Kidney (tissue), 14 donors: ENCODE measurements around the gene IST1. TPM values are rescaled to one million over a fixed set of nuclear protein-coding genes. Genes with fewer than 3 reads are reported as not detected.

Experiments used
- DNase-seq, 5 donors: peaks; one replicate each; pipeline ENCODE4 v3.0.0-alpha.2; 2013 to 2020
- FAIRE-seq: peaks from 2 replicates; lab custom pipeline; 2012; peaks lifted over from hg19 to GRCh38; lab: Jason Lieb, UNC
- H3K27ac ChIP-seq, 2 donors: one replicate each; pipeline ENCODE4 v1.7.0; 2013; ENCODE audit warnings: low read depth in 2 of 2, low read length in 2 of 2, inconsistent platforms in 1 of 2
- H3K27me3 ChIP-seq: one replicate; pipeline ENCODE4 v1.7.1; 2013; ENCODE audit warnings: low read length, inconsistent platforms; ENCODE audit not compliant: control insufficient read depth, insufficient read depth
- H3K36me3 ChIP-seq, 3 donors: one replicate each; pipeline versions ENCODE4 v1.7.0 to v1.7.1; 2013; ENCODE audit warnings: low read length in 3 of 3, control low read depth in 1 of 3, inconsistent platforms in 1 of 3; ENCODE audit not compliant: insufficient read depth in 3 of 3, control insufficient read depth in 2 of 3
- H3K4me1 ChIP-seq, 3 donors: one replicate each; pipeline versions ENCODE4 v1.7.0 to v1.7.1; 2013; ENCODE audit warnings: low read length in 3 of 3, inconsistent platforms in 1 of 3, low read depth in 1 of 3; ENCODE audit not compliant: control insufficient read depth in 2 of 3, insufficient read depth in 2 of 3
- H3K4me3 ChIP-seq, 3 donors: one replicate each; pipeline versions ENCODE4 v1.7.0 to v1.8.1; 2013; ENCODE audit warnings: low read length in 3 of 3, control low read depth in 1 of 3, inconsistent platforms in 1 of 3
- H3K9ac ChIP-seq, 3 donors: one replicate each; pipeline versions ENCODE4 v1.7.0 to v1.7.1; 2013; ENCODE audit warnings: low read length in 3 of 3, control low read depth in 1 of 3, inconsistent platforms in 1 of 3
- H3K9me3 ChIP-seq, 3 donors: one replicate each; pipeline versions ENCODE4 v1.7.0 to v1.7.1; 2013; ENCODE audit warnings: low read length in 3 of 3, control low read depth in 1 of 3, inconsistent platforms in 1 of 3; ENCODE audit not compliant: control insufficient read depth in 2 of 3, insufficient read depth in 1 of 3
- intact Hi-C: fragments of 100-400 bp; cut with DNase I; formaldehyde crosslinking; loops from one replicate; pipeline ENCODE4 v1.11.1; 2022
- polyA plus RNA-seq: library from polyadenylated mRNA; stranded (reverse); fragments of 350-450 nt; fragmentation: Illumina TruSeq; extraction: RNeasy Lipid Tissue Mini Kit (QIAGEN cat#74804); gene quantifications from one replicate; pipeline ENCODE4 v1.2.3, GENCODE V29; 2014; ENCODE audit warnings: low read depth, low replicate concordance; ENCODE audit not compliant: insufficient read depth
- total RNA-seq: library from RNA; stranded (reverse); fragmentation: NEBNext Ultra II Directional; extraction: Animal tissue kit (Norgen Biotek cat#: 25700); gene quantifications from one replicate; pipeline ENCODE4 v1.2.1, GENCODE V29; 2021
- TF ChIP-seq, protein P1 (sequence below): IDR thresholded peaks from 3 replicates; pipeline ENCODE4 v1.5.1; 2012; ENCODE audit warnings: mild to moderate bottlenecking, moderate library complexity, borderline replicate concordance; ENCODE audit not compliant: insufficient read depth; ENCODE audit errors: extremely low read depth
- donor health status: control.
- donor health status: control.
- donor health status: control.
- donor health status: control.
- donor health status: control.
- donor health status: DM: yes; HTN: yes; CAD: no.
- donor health status: Normal renal cell carcinoma (clear cell type).

The IST1 gene
- total and polyA plus RNA-seq, 2 donors from 2014 or later, result 138 to 220 TPM

GRCh38 chr16:71945616-71946015 lies 50.3 kb downstream of the IST1 start:
- H3K4me1 ChIP-seq, result no peaks in the 10 kb centered on the region
- no peak overlapping the region for H3K9ac ChIP-seq
- no peak for DNase-seq
- no peaks in the 10 kb centered on the region for H3K9me3 ChIP-seq
- H3K27me3 ChIP-seq, result no peaks in the 10 kb centered on the region
- no peak overlapping the region for H3K4me3 ChIP-seq
- TF ChIP-seq, protein P1, sequence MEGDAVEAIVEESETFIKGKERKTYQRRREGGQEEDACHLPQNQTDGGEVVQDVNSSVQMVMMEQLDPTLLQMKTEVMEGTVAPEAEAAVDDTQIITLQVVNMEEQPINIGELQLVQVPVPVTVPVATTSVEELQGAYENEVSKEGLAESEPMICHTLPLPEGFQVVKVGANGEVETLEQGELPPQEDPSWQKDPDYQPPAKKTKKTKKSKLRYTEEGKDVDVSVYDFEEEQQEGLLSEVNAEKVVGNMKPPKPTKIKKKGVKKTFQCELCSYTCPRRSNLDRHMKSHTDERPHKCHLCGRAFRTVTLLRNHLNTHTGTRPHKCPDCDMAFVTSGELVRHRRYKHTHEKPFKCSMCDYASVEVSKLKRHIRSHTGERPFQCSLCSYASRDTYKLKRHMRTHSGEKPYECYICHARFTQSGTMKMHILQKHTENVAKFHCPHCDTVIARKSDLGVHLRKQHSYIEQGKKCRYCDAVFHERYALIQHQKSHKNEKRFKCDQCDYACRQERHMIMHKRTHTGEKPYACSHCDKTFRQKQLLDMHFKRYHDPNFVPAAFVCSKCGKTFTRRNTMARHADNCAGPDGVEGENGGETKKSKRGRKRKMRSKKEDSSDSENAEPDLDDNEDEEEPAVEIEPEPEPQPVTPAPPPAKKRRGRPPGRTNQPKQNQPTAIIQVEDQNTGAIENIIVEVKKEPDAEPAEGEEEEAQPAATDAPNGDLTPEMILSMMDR, result no peak
- intact Hi-C loops, result no loop called here
- H3K36me3 ChIP-seq, result no peaks in the 10 kb centered on the region
- no peak overlapping the region for H3K27ac ChIP-seq
- no peak for FAIRE-seq

GRCh38 chr16:71952825-71953224 lies 57.5 kb downstream of the IST1 start:
- no peak overlapping the region for H3K27ac ChIP-seq
- intact Hi-C loops, result no loop called here
- H3K4me1 ChIP-seq, result no peaks in the 10 kb centered on the region
- H3K36me3 ChIP-seq, result no peaks in the 10 kb centered on the region
- DNase-seq (no peak), FAIRE-seq (no peak)
- H3K9ac ChIP-seq, result no peak overlapping the region
- H3K27me3 ChIP-seq, result no peaks in the 10 kb centered on the region
- no peak overlapping the region for H3K4me3 ChIP-seq
- TF ChIP-seq, protein P1, result no peak
- no peaks in the 10 kb centered on the region for H3K9me3 ChIP-seq

DNA sequence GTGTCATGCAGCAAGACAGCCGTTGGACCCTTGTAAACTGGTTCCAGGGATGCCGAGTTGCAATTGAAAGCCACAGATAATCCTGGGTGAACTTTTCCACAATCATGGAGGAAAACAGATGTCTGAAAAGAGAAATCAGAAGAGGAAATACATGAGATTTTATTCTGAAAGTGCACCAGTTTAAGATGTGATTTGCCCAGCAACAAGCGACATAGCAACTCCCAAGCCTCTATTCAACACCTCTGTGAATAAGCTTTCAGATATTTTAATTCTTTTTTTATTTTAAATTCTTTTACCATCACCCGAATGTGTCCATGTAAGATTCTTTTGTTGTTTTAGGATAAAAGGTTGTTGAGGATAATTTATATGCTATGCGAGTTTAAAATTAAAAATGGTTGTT lies 58.8 kb downstream of the IST1 start:
- Histone ChIP-seq H3K9me3 (no peaks in the 10 kb centered on the region), H3K27ac (no peak overlapping the region), H3K36me3 (no peaks in the 10 kb centered on the region), H3K4me1 (no peaks in the 10 kb centered on the region), H3K4me3 (no peak overlapping the region), H3K9ac (no peak overlapping the region), H3K27me3 (no peaks in the 10 kb centered on the region)
- no peak for FAIRE-seq
- DNase-seq, result no peak
- TF ChIP-seq, protein P1, result no peak
- intact Hi-C loops, result no loop called here

DNA sequence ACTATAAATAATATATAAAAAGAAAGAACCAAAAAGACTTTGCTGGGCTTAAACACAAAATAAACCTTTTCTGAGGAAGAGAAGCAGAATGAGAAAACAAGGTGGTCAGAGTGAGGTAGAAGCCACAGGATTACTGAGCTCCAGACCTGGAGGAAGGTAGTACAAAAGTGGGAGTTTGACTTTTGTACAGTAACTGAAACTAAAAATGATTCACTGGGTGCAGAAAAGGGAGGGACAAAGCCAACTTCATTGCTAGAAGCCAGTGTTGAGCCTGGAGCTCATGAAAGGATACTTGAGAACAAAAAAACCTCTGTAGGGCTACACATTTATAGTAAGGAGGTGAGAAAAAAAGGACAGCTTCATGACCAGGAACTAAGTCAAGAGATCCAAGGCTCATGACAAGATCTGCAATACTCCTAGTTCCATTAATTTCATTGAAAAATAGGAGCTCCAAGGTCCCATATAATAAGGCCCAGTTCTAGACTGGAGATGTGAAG lies 59.4 kb downstream of the IST1 start:
- TF ChIP-seq, protein P1, result no peak

More for the DNA sequence above, 59.4 kb downstream of the IST1 start:
- Histone ChIP-seq H3K9ac (no peak overlapping the region), H3K27me3 (no peaks in the 10 kb centered on the region), H3K27ac (no peak overlapping the region), H3K4me1 (no peaks in the 10 kb centered on the region), H3K36me3 (no peaks in the 10 kb centered on the region), H3K4me3 (no peak overlapping the region), H3K9me3 (no peaks in the 10 kb centered on the region)
- intact Hi-C loops, result no loop called here
- FAIRE-seq (no peak), DNase-seq (no peak)
